GM18909 (cell line): ENCODE data around the gene TCOF1.

Experiments used
- ATAC-seq: cut with Tn5 transposase; IDR thresholded peaks from one replicate; pipeline ENCODE4 v1.9.1; 2021; ENCODE audit warnings: mild to moderate bottlenecking; ENCODE audit not compliant: unreplicated experiment, poor library complexity

The TCOF1 gene, protein sequence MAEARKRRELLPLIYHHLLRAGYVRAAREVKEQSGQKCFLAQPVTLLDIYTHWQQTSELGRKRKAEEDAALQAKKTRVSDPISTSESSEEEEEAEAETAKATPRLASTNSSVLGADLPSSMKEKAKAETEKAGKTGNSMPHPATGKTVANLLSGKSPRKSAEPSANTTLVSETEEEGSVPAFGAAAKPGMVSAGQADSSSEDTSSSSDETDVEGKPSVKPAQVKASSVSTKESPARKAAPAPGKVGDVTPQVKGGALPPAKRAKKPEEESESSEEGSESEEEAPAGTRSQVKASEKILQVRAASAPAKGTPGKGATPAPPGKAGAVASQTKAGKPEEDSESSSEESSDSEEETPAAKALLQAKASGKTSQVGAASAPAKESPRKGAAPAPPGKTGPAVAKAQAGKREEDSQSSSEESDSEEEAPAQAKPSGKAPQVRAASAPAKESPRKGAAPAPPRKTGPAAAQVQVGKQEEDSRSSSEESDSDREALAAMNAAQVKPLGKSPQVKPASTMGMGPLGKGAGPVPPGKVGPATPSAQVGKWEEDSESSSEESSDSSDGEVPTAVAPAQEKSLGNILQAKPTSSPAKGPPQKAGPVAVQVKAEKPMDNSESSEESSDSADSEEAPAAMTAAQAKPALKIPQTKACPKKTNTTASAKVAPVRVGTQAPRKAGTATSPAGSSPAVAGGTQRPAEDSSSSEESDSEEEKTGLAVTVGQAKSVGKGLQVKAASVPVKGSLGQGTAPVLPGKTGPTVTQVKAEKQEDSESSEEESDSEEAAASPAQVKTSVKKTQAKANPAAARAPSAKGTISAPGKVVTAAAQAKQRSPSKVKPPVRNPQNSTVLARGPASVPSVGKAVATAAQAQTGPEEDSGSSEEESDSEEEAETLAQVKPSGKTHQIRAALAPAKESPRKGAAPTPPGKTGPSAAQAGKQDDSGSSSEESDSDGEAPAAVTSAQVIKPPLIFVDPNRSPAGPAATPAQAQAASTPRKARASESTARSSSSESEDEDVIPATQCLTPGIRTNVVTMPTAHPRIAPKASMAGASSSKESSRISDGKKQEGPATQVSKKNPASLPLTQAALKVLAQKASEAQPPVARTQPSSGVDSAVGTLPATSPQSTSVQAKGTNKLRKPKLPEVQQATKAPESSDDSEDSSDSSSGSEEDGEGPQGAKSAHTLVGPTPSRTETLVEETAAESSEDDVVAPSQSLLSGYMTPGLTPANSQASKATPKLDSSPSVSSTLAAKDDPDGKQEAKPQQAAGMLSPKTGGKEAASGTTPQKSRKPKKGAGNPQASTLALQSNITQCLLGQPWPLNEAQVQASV (N-terminal part only)

GRCh38 chr5:150357326-150358260, at the start of gene TCOF1:
Gene TCOF1, plus strand, starts transcription at chr5:150357697. Its CDS starts 50 bp downstream, at chr5:150357747.
- ATAC-seq = peak; percentile 95

- ATAC-seq = no peak
These were observed 48.2 kb upstream of the TCOF1 start for GRCh38 chr5:150309101-150309885.

DNA sequence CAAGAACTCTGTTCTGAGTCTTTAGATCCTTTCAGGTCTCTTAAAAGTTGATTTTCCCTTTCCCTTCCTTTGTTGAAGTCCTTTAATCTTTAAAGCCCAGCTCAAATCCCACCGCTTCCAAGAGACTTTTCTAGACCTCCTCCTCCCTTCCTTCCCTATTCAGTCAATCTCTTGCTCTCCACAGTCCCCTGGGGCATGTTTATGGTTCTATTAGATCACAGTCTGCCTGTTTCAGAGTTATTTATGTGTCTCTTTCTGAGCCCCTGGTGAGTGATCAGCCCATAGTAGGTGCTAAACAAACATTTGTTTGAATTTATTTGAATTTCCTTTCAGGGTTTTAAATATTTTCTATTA, 47.6 kb upstream of the TCOF1 start:
- ATAC-seq = no peak

DNA sequence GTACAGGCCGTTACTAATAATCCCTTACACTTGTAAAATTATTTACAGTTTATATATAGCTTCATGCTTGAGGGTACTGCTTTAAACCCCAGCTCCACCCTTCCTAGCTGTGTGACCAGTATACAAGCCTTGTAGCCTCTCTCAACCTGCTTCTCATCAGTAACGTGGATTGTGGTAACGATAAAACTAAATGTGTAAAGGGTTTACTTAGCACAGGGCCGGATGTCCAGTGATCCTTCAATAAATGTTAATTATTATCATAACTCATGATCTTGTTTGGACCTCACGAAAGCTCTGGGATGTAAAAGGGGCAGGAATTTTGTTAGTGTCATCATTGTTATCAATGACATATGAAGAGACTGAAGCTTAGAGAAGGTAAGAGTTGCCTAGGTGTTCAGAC, 47.3 kb upstream of the TCOF1 start:
- no peak for ATAC-seq

GRCh38 chr5:150311015-150311692, 46.3 kb upstream of the TCOF1 start:
- no peak for ATAC-seq

- ATAC-seq = no peak
These were observed 45.0 kb upstream of the TCOF1 start for GRCh38 chr5:150312518-150312917.

GRCh38 chr5:150313501-150313900, 44.0 kb upstream of the TCOF1 start:
- ATAC-seq = no peak

DNA sequence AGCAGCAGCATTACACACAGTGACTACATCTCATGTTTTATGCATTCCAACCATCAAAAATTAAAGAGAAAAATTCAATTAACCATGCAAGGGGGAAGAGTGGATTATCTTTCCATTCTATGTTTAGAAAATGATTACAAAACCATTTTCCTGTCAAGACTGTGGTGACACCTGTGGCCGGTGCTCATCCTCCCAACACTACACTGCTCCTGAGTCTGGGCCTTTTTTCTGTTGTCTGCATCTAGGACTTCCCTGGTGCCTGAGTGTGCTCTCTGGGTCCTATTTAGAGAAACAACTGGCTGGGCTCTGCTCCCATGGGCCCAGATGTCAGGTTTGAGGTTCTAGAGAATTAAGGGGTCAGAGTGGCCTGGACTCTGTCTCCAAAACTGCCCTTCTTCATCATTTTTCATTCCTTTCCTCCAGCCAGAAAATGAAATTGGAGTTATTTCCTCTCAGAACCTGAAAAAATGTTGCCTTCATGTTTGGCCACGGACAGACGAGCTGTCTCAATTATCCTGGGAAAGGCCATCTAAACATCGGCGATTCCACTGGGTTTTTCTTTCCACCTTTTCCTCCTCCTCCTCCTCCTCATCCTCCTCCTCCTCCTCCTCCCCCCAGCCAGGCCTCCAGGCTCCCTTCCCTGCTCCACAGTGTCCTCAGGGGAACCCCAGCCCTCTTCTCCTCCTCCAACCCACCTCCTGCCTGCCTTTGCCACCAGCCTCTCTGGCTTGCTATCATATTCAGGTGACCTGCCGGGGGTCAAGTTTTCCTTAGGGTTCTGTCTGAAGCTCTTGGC, 43.4 kb upstream of the TCOF1 start:
- ATAC-seq = no peak

DNA sequence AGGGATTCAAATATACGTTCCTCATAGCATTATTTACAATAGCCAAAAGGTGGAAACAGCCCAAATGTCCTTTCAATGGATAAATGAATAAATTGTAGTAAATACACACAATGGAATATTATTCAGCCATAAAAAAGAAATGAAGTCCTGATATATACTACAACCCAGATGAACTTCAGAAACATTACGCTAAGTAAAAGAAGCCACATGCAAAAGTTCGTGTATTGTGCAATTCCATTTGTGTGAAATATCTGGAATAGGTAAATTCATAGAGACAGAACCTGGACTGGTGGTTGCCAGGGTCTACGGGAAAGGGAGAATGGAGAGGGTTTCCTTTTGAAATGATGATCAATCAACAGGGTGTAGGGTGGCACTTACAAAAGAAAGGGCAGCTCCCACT, 42.3 kb upstream of the TCOF1 start:
- no peak for ATAC-seq

- no peak for ATAC-seq
These were observed 41.2 kb upstream of the TCOF1 start for GRCh38 chr5:150316320-150316719.

DNA sequence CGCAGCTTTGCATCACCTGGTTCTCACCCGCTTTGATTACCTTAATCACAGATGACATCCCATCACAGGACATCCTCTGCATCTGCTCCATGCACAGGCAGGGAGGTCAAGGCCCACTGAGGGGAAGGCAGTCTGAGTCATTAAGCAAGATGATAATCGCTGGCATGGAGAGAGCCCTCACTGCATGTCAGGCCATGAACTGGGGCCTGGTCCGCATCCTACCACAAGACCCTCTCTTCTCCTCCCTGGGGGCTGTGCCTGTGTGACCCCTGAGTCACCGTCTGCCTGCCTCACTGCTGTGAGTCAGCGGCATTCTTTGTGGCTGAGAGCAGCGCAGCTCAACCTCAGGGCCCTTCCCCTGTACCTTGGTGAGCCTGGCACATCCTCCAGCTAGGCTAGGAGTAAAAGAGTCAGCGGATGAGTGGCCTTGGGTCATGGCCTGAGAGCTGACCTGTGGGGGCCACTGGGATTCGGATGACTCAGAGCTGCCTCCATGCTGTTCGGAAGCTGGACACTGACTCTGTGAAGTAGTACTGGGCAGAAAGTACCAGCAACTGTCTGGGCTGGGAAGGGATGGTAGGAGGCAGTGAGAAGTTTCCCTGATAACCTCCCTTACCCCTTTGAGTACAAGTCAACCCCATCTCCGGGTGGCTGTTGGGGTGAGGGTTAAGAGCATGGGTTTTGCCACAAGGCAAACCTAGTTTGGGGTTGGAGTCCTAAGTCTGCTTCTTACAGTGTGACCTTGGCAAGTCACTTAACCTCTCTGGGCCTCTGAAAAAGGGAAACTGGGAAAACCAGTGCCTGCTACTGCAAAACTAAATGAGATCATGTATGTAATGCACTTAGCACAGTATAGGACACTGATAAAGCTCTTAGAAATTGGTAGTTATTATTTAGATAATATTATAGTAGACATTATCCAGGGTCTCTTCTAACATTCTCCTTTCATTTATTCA, 40.2 kb upstream of the TCOF1 start:
- ATAC-seq = no peak

GRCh38 chr5:150318613-150319483, 38.6 kb upstream of the TCOF1 start:
- ATAC-seq = no peak

- no peak for ATAC-seq
These were observed 38.1 kb upstream of the TCOF1 start for GRCh38 chr5:150319484-150319790.

DNA sequence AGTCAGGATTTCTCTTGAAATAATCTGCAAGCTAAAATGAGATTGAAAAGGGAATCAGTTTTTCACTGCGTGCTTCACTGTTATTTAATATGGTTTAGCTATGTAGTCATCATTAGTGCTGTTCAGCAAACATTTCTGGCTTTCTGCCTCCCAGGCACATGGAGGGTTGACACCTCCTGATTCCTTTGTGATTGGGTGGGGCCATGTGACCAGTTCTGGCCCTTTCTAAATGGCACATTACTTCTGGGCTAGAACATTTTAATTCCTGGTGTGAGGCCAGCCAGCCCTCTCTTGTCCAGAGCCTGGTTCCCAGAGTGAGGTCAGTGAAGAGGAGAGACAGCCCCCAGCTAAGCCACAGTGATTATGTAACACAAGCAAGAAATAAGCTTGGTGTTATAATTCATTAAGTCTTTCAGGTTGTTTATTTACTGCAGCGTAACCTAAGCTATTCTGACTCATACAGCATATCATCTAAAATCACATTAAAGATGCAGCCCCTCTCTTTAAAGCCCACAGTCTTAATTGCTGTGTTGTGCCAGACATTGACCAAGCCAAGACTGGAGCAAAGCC, 37.4 kb upstream of the TCOF1 start:
- no peak for ATAC-seq

- ATAC-seq = no peak
These were observed 36.3 kb upstream of the TCOF1 start for GRCh38 chr5:150321211-150321610.
